ENCODE data around the gene KDM6A.
A peak's percentile ranks its signal among the peaks of the same experiment; 100 is the strongest.
"Not testable (repeated sequence)": the region's sequence is repeated elsewhere in the genome, so short reads cannot be mapped to it uniquely, and the experiment has no call there.

KDM6A gene

GRCh38 chrX:44884944-44885343 lies 12.0 kb downstream of the KDM6A start:
- H3K4me2 ChIP-seq = no peak overlapping the region
- peaks cover 58% of the 10 kb centered on the region for H3K36me3 ChIP-seq
- H4K20me1 ChIP-seq = peaks cover 98% of the 10 kb centered on the region
- H3K9ac ChIP-seq = no peak overlapping the region
- H3K4me3 ChIP-seq = no peak overlapping the region
- peaks cover 72% of the 10 kb centered on the region for H3K9me3 ChIP-seq
- peaks cover 12% of the 10 kb centered on the region for H3K4me1 ChIP-seq
- H3K27ac ChIP-seq = no peak overlapping the region
- no peaks in the 10 kb centered on the region for H3K27me3 ChIP-seq
- no peak for TF ChIP-seq Cebpa-rat (IDR thresholded peaks at IDR 0.05)

DNA sequence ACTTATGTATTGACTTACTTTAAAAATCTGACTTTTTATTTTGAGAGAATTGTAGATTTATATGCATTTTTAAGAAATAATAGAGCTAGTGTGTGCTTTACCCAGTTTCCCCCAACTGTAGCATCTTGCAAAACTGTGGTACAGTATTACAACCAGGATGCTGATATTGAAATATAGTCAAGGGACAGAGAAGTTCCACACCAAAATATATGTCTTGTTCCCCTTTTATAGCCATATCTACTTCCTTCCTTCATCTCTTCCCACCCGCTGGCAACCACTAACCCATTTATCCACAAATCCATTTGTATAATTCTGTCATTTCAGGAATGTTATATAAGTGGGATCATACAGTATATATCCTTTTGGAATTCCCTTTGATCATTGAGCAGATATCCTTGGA lies 16.8 kb downstream of the KDM6A start:
- Histone ChIP-seq H3K4me1 (peaks cover 23% of the 10 kb centered on the region), H3K36me3 (peaks cover 54% of the 10 kb centered on the region; the same call in 1 of the 2 replicates), H3K27me3 (no peaks in the 10 kb centered on the region), H3K27ac (no peak overlapping the region), H4K20me1 (peaks cover 94% of the 10 kb centered on the region), H3K9ac (no peak overlapping the region), H3K9me3 (peaks cover 90% of the 10 kb centered on the region), H3K4me2 (no peak overlapping the region; the same call in 1 of the 2 replicates), H3K4me3 (no peak overlapping the region)
- no peak for TF ChIP-seq Cebpa-rat (IDR thresholded peaks at IDR 0.05)

GRCh38 chrX:44890247-44890646 lies 17.3 kb downstream of the KDM6A start:
- Histone ChIP-seq H3K27ac (no peak overlapping the region), H3K36me3 (peaks cover 54% of the 10 kb centered on the region; the same call in 1 of the 2 replicates), H3K4me2 (no peak overlapping the region; the same call in 1 of the 2 replicates), H4K20me1 (peaks cover 90% of the 10 kb centered on the region), H3K4me3 (no peak overlapping the region), H3K27me3 (no peaks in the 10 kb centered on the region), H3K9ac (no peak overlapping the region), H3K9me3 (peaks cover 90% of the 10 kb centered on the region), H3K4me1 (peaks cover 23% of the 10 kb centered on the region)
- no peak for TF ChIP-seq Cebpa-rat (IDR thresholded peaks at IDR 0.05)

DNA sequence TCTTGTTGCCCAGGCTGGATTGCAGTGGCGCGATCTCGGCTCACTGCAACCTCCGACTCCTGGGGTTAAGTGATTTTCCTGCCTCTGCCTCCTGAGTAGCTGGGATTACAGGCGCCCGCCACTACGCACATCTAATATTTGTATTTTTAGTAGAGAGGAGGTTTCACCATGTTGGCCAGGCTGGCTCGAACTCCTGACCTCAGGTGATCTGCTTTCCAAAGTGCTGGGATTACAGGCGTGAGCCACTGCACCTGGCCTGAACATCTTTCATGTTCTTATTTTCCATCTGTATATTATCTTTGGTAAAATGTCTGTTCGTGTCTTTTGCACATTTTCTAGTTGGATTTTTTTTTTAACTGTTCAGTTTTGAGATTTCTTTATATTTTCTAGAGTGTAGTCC lies 17.7 kb downstream of the KDM6A start:
- H3K9ac ChIP-seq, H3K27ac ChIP-seq, H3K4me2 ChIP-seq, H3K27me3 ChIP-seq, H3K4me3 ChIP-seq: not testable (repeated sequence)
- peaks cover 49% of the 10 kb centered on the region; the same call in 1 of the 2 replicates for H3K36me3 ChIP-seq
- H4K20me1 ChIP-seq = peaks cover 85% of the 10 kb centered on the region
- peaks cover 88% of the 10 kb centered on the region for H3K9me3 ChIP-seq
- H3K4me1 ChIP-seq = peaks cover 23% of the 10 kb centered on the region

DNA sequence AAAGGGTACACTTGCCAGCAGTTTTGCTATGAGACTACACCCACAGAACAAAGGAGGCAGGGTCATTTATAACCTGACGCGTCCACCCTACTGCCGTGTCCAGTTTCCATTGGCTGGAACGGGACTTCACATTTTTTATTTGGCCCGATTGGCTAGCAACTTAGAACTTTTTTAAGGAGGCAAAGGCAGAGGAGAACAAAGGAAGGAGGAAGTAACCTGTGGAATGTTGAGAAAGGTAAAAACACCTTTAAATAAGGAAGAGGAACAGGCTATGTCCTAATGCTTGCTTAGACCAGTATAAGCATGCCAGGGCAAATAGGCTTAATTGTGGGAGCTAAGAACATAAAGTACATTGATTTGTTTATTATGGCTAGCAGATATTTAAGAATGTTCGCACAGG lies 18.7 kb downstream of the KDM6A start:
- Histone ChIP-seq H3K9me3 (peaks cover 88% of the 10 kb centered on the region), H3K4me3 (no peak overlapping the region), H3K27me3 (no peaks in the 10 kb centered on the region), H3K4me1 (peaks cover 23% of the 10 kb centered on the region), H3K4me2 (no peak overlapping the region), H4K20me1 (peaks cover 82% of the 10 kb centered on the region), H3K36me3 (peaks cover 40% of the 10 kb centered on the region; the same call in 1 of the 2 replicates), H3K9ac (no peak overlapping the region), H3K27ac (no peak overlapping the region)
- TF ChIP-seq Cebpa-rat (IDR thresholded peaks at IDR 0.05) = no peak

GRCh38 chrX:44896876-44897186 lies 23.8 kb downstream of the KDM6A start:
- Histone ChIP-seq H4K20me1 (peaks cover 78% of the 10 kb centered on the region), H3K4me3 (no peak overlapping the region), H3K27ac (no peak overlapping the region), H3K27me3 (no peaks in the 10 kb centered on the region), H3K4me2 (no peak overlapping the region), H3K9ac (no peak overlapping the region), H3K36me3 (peaks cover 35% of the 10 kb centered on the region), H3K9me3 (peaks cover 80% of the 10 kb centered on the region), H3K4me1 (peaks cover 30% of the 10 kb centered on the region)
- no peak for TF ChIP-seq Cebpa-rat (IDR thresholded peaks at IDR 0.05)

DNA sequence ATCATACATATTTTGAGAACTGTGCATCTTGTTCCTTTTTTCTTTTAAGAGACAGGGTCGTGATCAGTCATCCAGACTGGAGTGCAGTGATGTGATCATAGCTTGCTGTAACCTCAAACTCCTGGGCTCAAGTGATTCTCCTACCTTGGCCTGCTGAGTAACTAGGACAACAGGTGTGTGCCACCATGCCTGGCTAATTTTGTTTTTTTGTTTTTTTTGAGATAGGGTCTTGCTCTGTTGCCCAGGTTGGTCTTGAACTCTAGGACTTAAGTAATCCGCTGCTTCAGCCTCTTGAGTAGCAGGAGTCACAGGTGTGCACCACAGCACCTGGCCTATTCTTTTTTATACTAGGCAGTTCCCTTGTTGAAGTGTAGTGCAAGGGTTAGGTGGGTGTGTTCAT lies 24.6 kb downstream of the KDM6A start:
- H4K20me1 ChIP-seq = peaks cover 78% of the 10 kb centered on the region
- peaks cover 80% of the 10 kb centered on the region for H3K9me3 ChIP-seq
- no peaks in the 10 kb centered on the region for H3K27me3 ChIP-seq
- no peak overlapping the region for H3K4me2 ChIP-seq
- H3K27ac ChIP-seq = no peak overlapping the region
- TF ChIP-seq Cebpa-rat (IDR thresholded peaks at IDR 0.05) = no peak
- no peak overlapping the region for H3K9ac ChIP-seq
- H3K4me1 ChIP-seq = peaks cover 28% of the 10 kb centered on the region
- no peak overlapping the region for H3K4me3 ChIP-seq
- H3K36me3 ChIP-seq = peaks cover 35% of the 10 kb centered on the region

- Histone ChIP-seq H3K4me3 (no peak overlapping the region), H3K4me2 (no peak overlapping the region), H3K4me1 (peaks cover 28% of the 10 kb centered on the region), H3K9me3 (peaks cover 74% of the 10 kb centered on the region), H4K20me1 (peaks cover 79% of the 10 kb centered on the region), H3K27me3 (no peaks in the 10 kb centered on the region), H3K36me3 (peaks cover 35% of the 10 kb centered on the region), H3K27ac (no peak overlapping the region), H3K9ac (no peak overlapping the region)
- TF ChIP-seq Cebpa-rat (IDR thresholded peaks at IDR 0.05) = no peak
Observed at GRCh38 chrX:44898411-44899221, 25.6 kb downstream of the KDM6A start.

DNA sequence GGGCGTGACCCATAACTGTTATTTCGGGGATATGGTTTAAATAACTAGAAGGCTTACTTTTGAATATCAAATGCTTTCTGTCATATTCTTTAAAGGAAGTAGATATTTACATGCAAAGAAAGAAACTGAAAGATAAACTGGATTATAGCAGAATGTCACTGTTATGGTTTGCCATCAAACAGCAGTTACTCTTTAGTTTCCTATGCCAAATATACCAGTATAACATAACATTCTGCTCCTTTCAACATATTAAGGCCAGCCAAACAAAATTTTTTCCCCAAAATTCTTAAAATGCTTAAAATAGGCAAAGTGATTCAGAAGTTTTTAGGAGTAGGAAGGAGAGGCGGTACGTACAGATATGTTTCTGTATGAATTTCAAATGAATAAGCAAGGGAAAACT lies 27.0 kb downstream of the KDM6A start:
- no peak overlapping the region for H3K4me2 ChIP-seq
- TF ChIP-seq Cebpa-rat (IDR thresholded peaks at IDR 0.05) = no peak

GRCh38 chrX:44903107-44903506 lies 30.1 kb downstream of the KDM6A start:
- no peak overlapping the region for H3K27ac ChIP-seq
- H3K27me3 ChIP-seq = no peaks in the 10 kb centered on the region
- peak overlapping the region; percentile 78; the same call in 1 of the 2 replicates for H3K4me2 ChIP-seq
- H3K36me3 ChIP-seq = peaks cover 22% of the 10 kb centered on the region
- H3K4me3 ChIP-seq = no peak overlapping the region
- TF ChIP-seq Cebpa-rat (IDR thresholded peaks at IDR 0.05) = no peak
- peaks cover 99% of the 10 kb centered on the region for H4K20me1 ChIP-seq
- peaks cover 48% of the 10 kb centered on the region for H3K9me3 ChIP-seq
- no peak overlapping the region for H3K9ac ChIP-seq
- H3K4me1 ChIP-seq = peaks cover 52% of the 10 kb centered on the region

More for the DNA sequence above, 27.0 kb downstream of the KDM6A start:
- H3K27me3 ChIP-seq = no peaks in the 10 kb centered on the region
- H3K4me3 ChIP-seq = no peak overlapping the region
- no peak overlapping the region for H3K27ac ChIP-seq
- peaks cover 41% of the 10 kb centered on the region for H3K4me1 ChIP-seq
- H3K9ac ChIP-seq = no peak overlapping the region
- peaks cover 86% of the 10 kb centered on the region for H4K20me1 ChIP-seq
- peaks cover 29% of the 10 kb centered on the region for H3K36me3 ChIP-seq
- H3K9me3 ChIP-seq = peaks cover 66% of the 10 kb centered on the region

Measured in BLaER1 (cell line).